Panc1 (cell line): ENCODE results near the gene RNF17.

Source experiments
- CTCF ChIP-seq: fragments of 450-650 bp; IDR thresholded peaks from 2 replicates; pipeline ENCODE4 v1.5.1; 2017; ENCODE audit warnings: mild to moderate bottlenecking
- SIN3A ChIP-seq: IDR thresholded peaks from 2 replicates; pipeline ENCODE4 v1.6.1; 2012; ENCODE audit warnings: low read depth, mild to moderate bottlenecking, low read length, moderate library complexity, borderline replicate concordance; ENCODE audit not compliant: insufficient read depth

- TF ChIP-seq CTCF: no peak
- no peak for TF ChIP-seq SIN3A
Measured at GRCh38 chr13:24854311-24854710, 90.3 kb downstream of the RNF17 start.
